RWPE1 (cell line): Measurements from ENCODE around the gene KIF2C.

Source experiments
- CTCF ChIA-PET: fragments of 350-600 bp; sonication (Branson Sonifier 250); formaldehyde crosslinking; extraction: SDS; loops from one replicate; lab custom pipeline; 2021; lab: Yijun Ruan, JAX
- POLR2A ChIA-PET: fragments of 400-600 bp; formaldehyde crosslinking; extraction: SDS; loops from one replicate; lab custom pipeline; 2020; ENCODE audit warnings: antibody characterized with exemption; ENCODE audit not compliant: low non-redundant PET; lab: Yijun Ruan, JAX
- DNase-seq: peaks from one replicate; pipeline ENCODE4 v3.0.0; 2012; ENCODE audit warnings: low spot score
- H3K27ac ChIP-seq: fragments of 450-650 bp; 2 replicates; pipeline ENCODE4 v1.5.1; 2017
- CTCF ChIP-seq: fragments of 450-650 bp; conservative IDR thresholded peaks from 2 replicates; pipeline ENCODE4 v1.5.1; 2017; ENCODE audit warnings: low read depth, mild to moderate bottlenecking

The KIF2C gene

DNA sequence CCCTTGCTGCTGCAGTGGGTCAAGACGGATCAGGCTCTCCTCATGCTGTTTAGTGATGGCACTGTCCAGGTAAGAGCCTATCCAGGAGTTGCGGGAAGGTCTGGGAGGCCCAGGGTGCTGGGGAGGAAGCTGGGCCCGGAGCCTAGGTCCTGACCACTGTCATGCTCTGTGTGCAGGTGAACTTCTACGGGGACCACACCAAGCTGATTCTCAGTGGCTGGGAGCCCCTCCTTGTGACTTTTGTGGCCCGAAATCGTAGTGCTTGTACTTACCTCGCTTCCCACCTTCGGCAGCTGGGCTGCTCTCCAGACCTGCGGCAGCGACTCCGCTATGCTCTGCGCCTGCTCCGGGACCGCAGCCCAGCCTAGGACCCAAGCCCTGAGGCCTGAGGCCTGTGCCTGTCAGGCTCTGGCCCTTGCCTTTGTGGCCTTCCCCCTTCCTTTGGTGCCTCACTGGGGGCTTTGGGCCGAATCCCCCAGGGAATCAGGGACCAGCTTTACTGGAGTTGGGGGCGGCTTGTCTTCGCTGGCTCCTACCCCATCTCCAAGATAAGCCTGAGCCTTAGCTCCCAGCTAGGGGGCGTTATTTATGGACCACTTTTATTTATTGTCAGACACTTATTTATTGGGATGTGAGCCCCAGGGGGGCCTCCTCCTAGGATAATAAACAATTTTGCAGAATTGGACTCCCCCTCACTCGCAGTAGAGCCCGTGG is 65.8 kb downstream of the KIF2C start:
- ChIA-PET CTCF (no interaction called here), POLR2A (no interaction called here)
- DNase-seq, result no peak
- TF ChIP-seq CTCF, result no peak
- peak overlapping the region; percentile 99 for H3K27ac ChIP-seq

- peak overlapping the region; percentile 99 for H3K27ac ChIP-seq
- ChIA-PET POLR2A (no interaction called here), CTCF (interaction anchor here (0.6 kb wide), 1 partner anchor 384 kb away, joined by 8 read pairs; no protein-coding TSS in a partner anchor)
- no peak for DNase-seq
- no peak for TF ChIP-seq CTCF
Measured at GRCh38 chr1:44806025-44806703, 66.5 kb downstream of the KIF2C start.

DNA sequence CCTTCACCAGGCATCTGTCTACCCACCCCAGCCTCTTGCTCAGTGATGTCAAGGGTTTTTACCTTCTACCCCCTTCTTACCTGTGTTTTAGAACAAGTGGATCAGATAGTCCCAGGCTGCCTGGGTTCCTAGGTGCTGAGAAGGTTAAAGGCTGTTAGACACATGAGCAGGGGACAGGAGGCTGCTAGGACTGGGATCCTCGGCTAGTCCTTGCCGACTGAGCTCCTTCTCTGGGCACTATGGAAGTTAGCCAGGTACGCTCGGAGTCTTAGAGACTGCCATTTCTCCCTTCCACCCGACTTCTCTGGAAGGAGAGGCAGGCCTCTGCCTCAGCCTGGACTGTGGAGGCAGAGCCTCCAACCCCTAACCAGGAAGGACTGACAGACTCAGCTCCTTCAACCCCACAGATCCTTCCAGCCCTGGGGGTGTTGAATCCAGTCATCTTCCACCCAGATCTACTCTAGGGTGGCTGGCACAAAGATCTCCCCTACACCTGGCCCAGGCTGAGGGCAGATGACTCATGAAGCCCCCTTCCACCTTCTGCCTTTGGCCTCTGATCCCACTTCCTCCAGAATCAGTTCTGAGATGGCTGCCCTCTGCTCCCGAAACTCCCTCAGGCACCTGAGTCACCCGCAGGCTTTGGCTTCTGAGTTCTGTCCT is 67.2 kb downstream of the KIF2C start, which contains the start of gene DYNLT4:
TSS of gene DYNLT4 (minus strand) at position 648 of the 660 bp plus-strand sequence. CDS start 683 bp downstream, outside the sequence.
- POLR2A ChIA-PET, result no interaction called here
- TF ChIP-seq CTCF, result no peak

GRCh38 chr1:44807364-44808062 is 67.9 kb downstream of the KIF2C start:
- ChIA-PET POLR2A (interaction anchor here (0.6 kb wide), 1 partner anchor 12 kb away, joined by 3 read pairs; no protein-coding TSS in a partner anchor), CTCF (interaction anchor here (0.5 to 0.7 kb wide), 3 partner anchors 52 to 683 kb away, joined by 3 to 4 read pairs (median 3); no protein-coding TSS in a partner anchor)
- DNase-seq, result peak; percentile 96
- TF ChIP-seq CTCF, result no peak
- H3K27ac ChIP-seq, result peak overlapping the region; percentile 99

More for the DNA sequence above, 67.2 kb downstream of the KIF2C start, which contains the start of gene DYNLT4:
- CTCF ChIA-PET, result interaction anchor here (0.6 to 0.7 kb wide), 2 partner anchors 384 to 684 kb away, joined by 3 to 8 read pairs; no protein-coding TSS in a partner anchor
- DNase-seq, result no peak
- peak within 1 kb of the TSS; percentile 99 for H3K27ac ChIP-seq

- POLR2A ChIA-PET, result interaction anchor here (1.0 kb wide), 1 partner anchor 8 kb away, joined by 4 read pairs; the partner anchor contains the start of gene PLK3
- H3K27ac ChIP-seq, result peak within 1 kb of the TSS; percentile 99
- CTCF ChIA-PET, result interaction anchor here (0.5 to 0.7 kb wide), 5 partner anchors 14 to 498 kb away, joined by 3 to 6 read pairs (median 4); no protein-coding TSS in a partner anchor
- no peak for DNase-seq
- TF ChIP-seq CTCF, result no peak
Measured at GRCh38 chr1:44808063-44808937, 68.7 kb downstream of the KIF2C start, which contains the start of gene BTBD19. BTBD19 (plus strand) TSS chr1:44808523; CDS start chr1:44808821, 298 bp downstream.
